GM04503 (cell line): ENCODE results near the gene SOWAHA.
"Not testable (repeated sequence)": the region's sequence is repeated elsewhere in the genome, so short reads cannot be mapped to it uniquely, and the experiment has no call there.

ENCODE experiments used
- DNase-seq: peaks from one replicate; pipeline ENCODE4 v3.0.0-alpha.2; 2012; ENCODE audit warnings: low read depth

Gene SOWAHA

DNA sequence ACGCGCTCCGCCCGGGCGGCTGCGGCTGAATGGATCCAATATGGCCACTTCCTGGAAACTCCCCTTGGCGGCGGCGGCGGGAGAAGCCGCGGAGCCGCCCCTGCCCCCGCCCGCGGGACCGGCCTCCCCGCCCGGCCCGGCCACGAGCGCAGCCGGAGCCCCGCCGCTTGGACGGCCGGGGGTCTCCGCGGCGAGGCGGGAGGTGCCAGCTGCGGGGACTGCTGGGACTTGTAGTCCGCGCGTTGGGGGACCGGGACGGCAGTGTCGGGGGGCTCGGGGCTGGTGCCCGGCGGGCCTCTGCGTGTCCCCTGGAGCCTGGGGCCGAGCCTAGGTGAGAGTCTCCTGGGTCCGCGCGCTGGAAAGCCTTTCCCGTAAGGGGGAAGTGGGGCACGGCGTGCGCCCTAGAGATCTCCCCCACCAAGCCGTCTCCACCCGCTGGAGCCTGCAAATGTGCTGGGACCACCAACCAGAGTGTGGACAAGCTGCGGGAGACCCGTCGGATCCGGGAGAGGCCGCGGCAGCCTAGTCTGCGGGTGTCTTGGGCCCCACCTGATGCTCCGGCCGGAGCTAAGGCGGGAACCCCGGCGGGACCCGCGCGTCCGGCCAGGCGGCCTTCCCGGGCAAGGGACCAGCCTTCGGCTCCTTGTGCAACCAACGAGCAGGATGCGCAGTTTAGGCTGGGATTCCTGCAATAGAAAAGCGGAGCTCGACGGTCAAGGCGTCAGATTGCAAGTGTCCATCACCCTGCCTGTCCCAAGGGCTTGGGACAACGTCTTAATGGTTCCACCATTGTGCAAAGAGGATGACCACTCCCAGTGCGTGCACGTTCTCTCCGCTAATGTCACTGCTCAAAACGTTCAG is 35.7 kb upstream of the SOWAHA start, which contains the start of gene SEPTIN8:
TSS of gene SEPTIN8 (minus strand) at position 31 of the 861 bp plus-strand sequence. CDS start 102 bp downstream, outside the sequence.
- no peak for DNase-seq

- no peak for DNase-seq
Measured at GRCh38 chr5:132778129-132778528, 35.0 kb upstream of the SOWAHA start.

- DNase-seq, result no peak
Measured at GRCh38 chr5:132778856-132779255, 34.2 kb upstream of the SOWAHA start.

- DNase-seq, result no peak
Measured at GRCh38 chr5:132779961-132780360, 33.1 kb upstream of the SOWAHA start.

DNA sequence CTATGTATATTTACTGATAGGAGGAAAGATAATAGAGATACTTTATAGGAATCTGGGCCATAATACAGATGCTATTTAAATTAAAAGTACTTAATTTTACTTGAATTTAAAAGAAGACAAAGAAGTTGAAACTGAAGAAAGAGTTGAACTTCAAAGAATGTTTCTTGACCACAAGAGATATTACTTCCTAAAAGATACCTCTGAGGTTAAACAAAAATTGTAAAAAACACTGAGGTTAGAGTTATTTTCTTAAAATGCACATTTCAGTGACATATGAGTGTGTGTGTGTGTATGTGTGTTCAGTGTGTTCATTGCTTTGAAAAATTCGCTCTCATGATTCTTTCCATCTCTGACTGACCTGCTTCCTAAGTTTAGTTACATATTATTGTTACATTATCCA is 32.5 kb upstream of the SOWAHA start:
- DNase-seq, result no peak

- no peak for DNase-seq
Measured at GRCh38 chr5:132781029-132781428, 32.1 kb upstream of the SOWAHA start.

- no peak for DNase-seq
Measured at GRCh38 chr5:132782101-132782500, 31.0 kb upstream of the SOWAHA start.

- DNase-seq, result no peak
Measured at GRCh38 chr5:132785365-132785764, 27.7 kb upstream of the SOWAHA start.

DNA sequence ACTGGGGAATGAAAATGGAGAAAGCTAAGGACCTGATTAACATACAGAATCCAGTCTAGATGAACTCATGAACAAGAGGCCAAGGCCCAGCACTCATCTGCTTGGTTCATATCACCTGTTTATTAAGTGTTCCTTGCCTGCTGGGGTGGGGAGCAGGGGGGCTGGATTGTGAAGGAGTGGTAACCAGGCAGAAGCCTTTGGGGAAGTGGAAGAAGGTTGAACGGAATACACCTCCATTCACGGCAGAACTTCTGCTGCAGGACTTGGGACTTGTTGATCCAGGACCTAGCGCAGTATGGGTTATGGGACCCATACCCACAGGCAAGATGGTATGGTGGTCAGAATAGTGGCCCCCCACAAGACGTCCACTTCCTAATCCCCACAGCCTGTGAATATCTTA is 27.2 kb upstream of the SOWAHA start:
- no peak for DNase-seq

DNA sequence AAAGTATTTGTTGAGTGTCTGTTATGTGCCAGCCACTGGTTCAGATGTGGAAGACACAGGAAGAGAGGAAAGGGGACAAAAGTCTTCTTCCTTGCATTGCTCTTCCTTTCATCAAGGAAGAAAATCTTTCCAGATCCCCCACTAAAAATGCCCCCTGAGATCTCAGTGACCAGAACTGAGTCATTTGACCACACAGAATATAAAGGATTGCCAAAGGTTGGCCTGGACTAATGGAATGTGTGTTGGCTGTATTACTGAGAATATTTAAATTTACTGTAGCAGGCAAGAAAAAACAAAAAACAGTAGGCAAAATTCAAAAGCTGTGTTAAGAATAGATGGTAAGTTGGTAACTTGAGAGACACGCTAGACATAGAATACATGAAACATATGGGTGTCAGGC is 26.0 kb upstream of the SOWAHA start:
- DNase-seq, result no peak

DNA sequence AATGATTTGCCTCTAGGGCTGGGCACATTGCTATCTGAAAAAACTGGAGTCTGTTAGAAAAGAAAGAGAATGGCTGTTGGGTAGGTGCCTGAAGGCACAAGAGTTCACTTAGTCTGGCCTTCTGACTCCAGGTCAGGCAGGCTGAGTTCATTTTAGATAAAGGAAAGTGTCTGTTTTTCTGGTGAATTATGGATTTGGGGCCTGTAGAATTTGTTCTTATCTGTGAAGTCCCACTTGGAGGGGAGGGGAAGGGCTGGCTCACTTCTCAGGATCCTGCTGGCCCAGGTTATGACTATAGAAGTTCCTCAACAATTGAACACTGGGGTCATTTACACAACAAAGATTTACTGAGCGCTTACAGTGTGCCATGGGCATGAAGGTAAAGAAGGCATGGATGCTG is 24.6 kb upstream of the SOWAHA start:
- DNase-seq, result no peak

DNA sequence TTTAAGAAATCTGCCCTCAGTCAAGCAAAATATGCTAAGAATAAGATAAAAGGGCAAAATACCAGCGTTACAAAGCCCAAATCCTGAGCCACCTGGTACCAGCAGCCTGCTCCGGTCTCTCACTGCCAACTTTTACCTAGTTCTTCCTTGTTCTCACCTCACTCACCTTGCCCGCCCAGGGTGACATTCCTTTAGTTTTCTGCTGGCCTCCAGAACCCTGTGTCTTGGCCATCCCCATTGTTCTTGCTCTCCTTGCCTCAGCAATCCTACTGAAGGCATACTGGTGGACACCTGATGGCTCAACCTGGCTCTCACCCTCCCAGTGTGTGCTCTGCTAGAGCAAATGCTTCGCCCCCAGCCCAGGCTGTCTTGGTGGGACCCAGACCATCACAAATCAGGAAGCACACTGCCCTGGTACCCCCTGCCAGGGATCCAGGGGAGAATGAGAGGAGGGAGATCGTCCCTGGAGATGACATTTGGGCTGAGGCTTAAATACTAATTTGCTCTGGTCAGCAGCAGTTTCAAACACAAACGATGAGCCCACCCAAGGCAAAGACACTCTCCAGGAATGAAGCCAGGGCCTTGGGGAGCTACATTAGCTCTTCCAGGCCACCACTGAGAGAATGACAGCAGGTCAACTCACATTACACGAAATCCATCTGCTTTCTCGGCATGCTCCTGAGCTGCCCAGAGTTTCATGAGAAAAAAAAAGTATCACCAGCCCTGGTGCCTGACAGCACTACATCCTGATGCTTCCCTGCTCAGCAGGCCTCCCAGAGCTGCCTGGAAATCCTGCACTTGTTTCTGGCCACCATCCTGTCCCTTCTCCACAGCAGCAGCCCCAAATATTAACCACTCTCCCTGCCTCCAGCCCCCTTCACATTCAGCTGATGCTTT is 23.9 kb upstream of the SOWAHA start:
- no peak for DNase-seq

GRCh38 chr5:132790201-132790865 is 22.8 kb upstream of the SOWAHA start:
- DNase-seq, result no peak

DNA sequence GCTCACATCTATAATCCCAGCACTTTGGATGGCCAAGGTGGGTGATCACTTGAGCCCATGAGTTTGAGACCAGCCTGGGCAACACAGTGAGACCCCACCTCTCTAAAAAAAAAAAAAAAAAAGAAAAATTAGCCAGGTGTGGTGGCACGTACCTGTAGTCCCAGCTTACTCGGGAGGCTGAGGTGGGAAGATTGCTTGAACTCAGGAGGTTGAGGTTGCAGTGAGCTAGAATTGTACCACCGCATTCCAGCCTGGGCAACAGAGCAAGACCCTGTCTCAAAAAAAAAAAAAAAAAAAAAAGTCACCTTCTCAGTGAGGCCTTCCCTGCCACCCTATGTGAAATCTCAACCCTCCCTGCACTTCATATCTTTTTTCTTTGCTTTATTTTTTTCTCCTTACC is 22.1 kb upstream of the SOWAHA start:
- DNase-seq, result no peak

DNA sequence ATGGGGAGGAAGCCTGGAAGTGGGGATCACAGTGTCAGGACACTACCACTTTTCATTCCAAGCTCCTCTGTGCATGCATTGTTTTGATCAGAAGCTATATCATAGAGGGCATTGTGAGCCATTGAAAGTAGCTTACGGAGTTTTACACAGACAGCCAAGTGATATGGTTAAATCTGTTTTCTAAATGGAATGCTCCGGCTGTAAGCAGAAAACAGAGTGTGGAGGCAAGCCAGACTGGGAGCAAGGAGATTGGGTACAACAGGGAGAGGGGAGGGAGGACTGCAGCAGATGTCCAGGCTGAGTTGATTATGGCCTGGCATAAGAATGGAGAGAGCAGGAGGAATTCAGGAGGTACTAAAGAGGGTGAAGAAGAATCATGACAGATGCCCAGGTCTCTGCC is 15.5 kb upstream of the SOWAHA start:
- no peak for DNase-seq

DNA sequence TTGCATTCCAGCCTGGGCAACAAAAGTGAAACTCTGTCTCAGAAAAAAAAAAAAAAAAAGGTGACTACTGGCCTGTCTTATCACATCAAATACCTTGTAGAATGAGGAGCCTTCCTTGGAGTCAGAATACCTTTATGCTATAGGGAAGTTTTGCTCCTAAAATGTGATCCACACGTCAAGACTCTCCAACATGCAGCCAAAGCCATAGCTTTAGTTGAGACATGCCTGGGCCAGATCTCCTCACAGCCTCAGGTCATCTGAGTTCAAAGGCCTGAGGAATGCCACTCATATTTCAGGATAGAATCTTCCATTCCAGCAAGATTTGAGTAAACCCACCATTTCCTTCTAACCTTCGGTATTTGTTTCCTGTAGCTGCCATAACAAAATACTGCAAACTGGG is 13.7 kb upstream of the SOWAHA start:
- no peak for DNase-seq

GRCh38 chr5:132800545-132800944 is 12.6 kb upstream of the SOWAHA start:
- DNase-seq, result no peak

- DNase-seq, result no peak
Measured at GRCh38 chr5:132802044-132802684, 10.9 kb upstream of the SOWAHA start.

GRCh38 chr5:132802685-132803066 is 10.4 kb upstream of the SOWAHA start:
- not testable (repeated sequence) for DNase-seq

DNA sequence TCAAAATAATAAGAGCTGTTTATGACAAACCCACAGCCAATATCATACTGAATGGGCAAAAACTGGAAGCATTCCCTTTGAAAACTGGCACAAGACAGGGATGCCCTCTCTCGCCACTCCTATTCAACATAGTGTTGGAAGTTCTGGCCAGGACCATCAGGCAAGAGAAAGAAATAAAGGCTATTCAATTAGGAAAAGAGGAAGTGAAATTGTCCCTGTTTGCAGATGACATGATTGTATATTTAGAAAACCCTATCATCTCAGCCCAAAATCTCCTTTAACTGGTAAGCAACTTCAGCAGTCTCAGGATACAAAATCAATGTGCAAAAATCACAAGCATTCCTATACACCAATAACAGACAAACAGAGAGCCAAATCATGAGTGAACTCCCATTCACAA is 8.9 kb upstream of the SOWAHA start:
- DNase-seq, result not testable (repeated sequence)

GRCh38 chr5:132805872-132806271 is 7.2 kb upstream of the SOWAHA start:
- DNase-seq, result not testable (repeated sequence)

GRCh38 chr5:132806804-132807162 is 6.3 kb upstream of the SOWAHA start:
- DNase-seq, result not testable (repeated sequence)
